ENCODE data around the gene LPP.

GRCh38 chr3:188580659-188581058, 426.7 kb downstream of the LPP start:
- TF ChIP-seq CTCF (IDR thresholded peaks at IDR 0.05): no peak
- no peak for TF ChIP-seq POLR2A (IDR thresholded peaks at IDR 0.05)
- no peak for TF ChIP-seq EP300 (IDR thresholded peaks at IDR 0.05)

All from ovary (tissue), 3 donors.